Measurements from ENCODE around the gene ELOVL6. TPM values are rescaled to one million over a fixed set of nuclear protein-coding genes. Genes with fewer than 3 reads are reported as not detected.

ELOVL6 gene
- total RNA-seq, 1 experiment from 2014 or later, result 11.9 TPM

- Histone ChIP-seq H3K27me3 (replicated peaks) (no peaks in the 10 kb centered on the region), H3K36me3 (no peaks in the 10 kb centered on the region), H3K27ac (no peak overlapping the region), H3K9me3 (replicated peaks) (no peaks in the 10 kb centered on the region), H3K4me1 (replicated peaks) (no peaks in the 10 kb centered on the region), H3K4me3 (no peak overlapping the region)
- DNase-seq (ENCODE audit: low read depth in 1 of 2, low spot score in 2 of 2), result peak in 1 of 2 experiments; percentile 28
Observed at GRCh38 chr4:110211007-110211769, 12.8 kb upstream of the ELOVL6 start.

GRCh38 chr4:110208419-110208818 is 10.0 kb upstream of the ELOVL6 start:
- H3K4me3 ChIP-seq, result no peak overlapping the region
- no peaks in the 10 kb centered on the region for H3K4me1 ChIP-seq (replicated peaks)
- no peaks in the 10 kb centered on the region for H3K9me3 ChIP-seq (replicated peaks)
- DNase-seq (ENCODE audit: low read depth in 1 of 2, low spot score in 2 of 2), result no peak
- no peaks in the 10 kb centered on the region for H3K36me3 ChIP-seq
- H3K27ac ChIP-seq, result no peak overlapping the region
- no peaks in the 10 kb centered on the region for H3K27me3 ChIP-seq (replicated peaks)

- Histone ChIP-seq H3K4me1 (replicated peaks) (no peaks in the 10 kb centered on the region), H3K27ac (no peak overlapping the region), H3K36me3 (no peaks in the 10 kb centered on the region), H3K4me3 (no peak overlapping the region), H3K9me3 (replicated peaks) (no peaks in the 10 kb centered on the region), H3K27me3 (replicated peaks) (no peaks in the 10 kb centered on the region)
- no peak for DNase-seq (ENCODE audit: low read depth in 1 of 2, low spot score in 2 of 2)
Observed at GRCh38 chr4:110207233-110207632, 8.8 kb upstream of the ELOVL6 start.

GRCh38 chr4:110202024-110202423 is 3.6 kb upstream of the ELOVL6 start:
- no peak overlapping the region for H3K4me3 ChIP-seq
- no peak for DNase-seq (ENCODE audit: low read depth in 1 of 2, low spot score in 2 of 2)
- H3K27ac ChIP-seq, result no peak overlapping the region
- H3K27me3 ChIP-seq (replicated peaks), result no peaks in the 10 kb centered on the region
- no peaks in the 10 kb centered on the region; the same call in 1 of the 2 replicates for H3K36me3 ChIP-seq
- H3K9me3 ChIP-seq (replicated peaks), result no peaks in the 10 kb centered on the region
- no peaks in the 10 kb centered on the region for H3K4me1 ChIP-seq (replicated peaks)

GRCh38 chr4:110201502-110201901 is 3.1 kb upstream of the ELOVL6 start:
- no peak overlapping the region for H3K4me3 ChIP-seq
- no peak overlapping the region for H3K27ac ChIP-seq
- H3K9me3 ChIP-seq (replicated peaks), result no peaks in the 10 kb centered on the region
- no peak for DNase-seq (ENCODE audit: low read depth in 1 of 2, low spot score in 2 of 2)
- H3K27me3 ChIP-seq (replicated peaks), result no peaks in the 10 kb centered on the region
- no peaks in the 10 kb centered on the region for H3K4me1 ChIP-seq (replicated peaks)
- H3K36me3 ChIP-seq, result peaks cover 5% of the 10 kb centered on the region; the same call in 1 of the 2 replicates

GRCh38 chr4:110200689-110201088 is 2.3 kb upstream of the ELOVL6 start:
- H3K27ac ChIP-seq, result no peak overlapping the region
- DNase-seq (ENCODE audit: low read depth in 1 of 2, low spot score in 2 of 2), result no peak
- H3K9me3 ChIP-seq (replicated peaks), result no peaks in the 10 kb centered on the region
- H3K27me3 ChIP-seq (replicated peaks), result no peaks in the 10 kb centered on the region
- H3K4me1 ChIP-seq (replicated peaks), result peaks cover 3% of the 10 kb centered on the region
- peaks cover 10% of the 10 kb centered on the region for H3K36me3 ChIP-seq
- no peak overlapping the region for H3K4me3 ChIP-seq

- peak overlapping the region; percentile 82 for H3K4me3 ChIP-seq
- DNase-seq (ENCODE audit: low read depth in 1 of 2, low spot score in 2 of 2), result peak in 1 of 2 experiments; percentile 27
- H3K9me3 ChIP-seq (replicated peaks), result no peaks in the 10 kb centered on the region
- peaks cover 11% of the 10 kb centered on the region for H3K4me1 ChIP-seq (replicated peaks)
- peaks cover 13% of the 10 kb centered on the region for H3K36me3 ChIP-seq
- no peak overlapping the region for H3K27ac ChIP-seq
- H3K27me3 ChIP-seq (replicated peaks), result no peaks in the 10 kb centered on the region
Observed at GRCh38 chr4:110198049-110198434, 373 bp downstream of the ELOVL6 start.

GRCh38 chr4:110197529-110198042 is 829 bp downstream of the ELOVL6 start:
- peak; percentile 43 to 52 for DNase-seq (ENCODE audit: low read depth in 1 of 2, low spot score in 2 of 2)
- H3K27ac ChIP-seq, result 0 out of 2 replicates have a peak overlapping the region, but pooled peaks have one; percentile 66

GRCh38 chr4:110196871-110197528 is 1.4 kb downstream of the ELOVL6 start:
- Histone ChIP-seq H3K27ac (peak overlapping the region; percentile 66), H3K27me3 (replicated peaks) (no peaks in the 10 kb centered on the region), H3K4me3 (peak overlapping the region; percentile 82), H3K4me1 (replicated peaks) (peaks cover 11% of the 10 kb centered on the region), H3K9me3 (replicated peaks) (no peaks in the 10 kb centered on the region), H3K36me3 (peaks cover 13% of the 10 kb centered on the region)
- peak in 1 of 2 experiments; percentile 67 for DNase-seq (ENCODE audit: low read depth in 1 of 2, low spot score in 2 of 2)

More at GRCh38 chr4:110197529-110198042, 829 bp downstream of the ELOVL6 start:
- H3K27me3 ChIP-seq (replicated peaks), result no peaks in the 10 kb centered on the region
- no peaks in the 10 kb centered on the region for H3K9me3 ChIP-seq (replicated peaks)
- H3K36me3 ChIP-seq, result peaks cover 13% of the 10 kb centered on the region
- peaks cover 11% of the 10 kb centered on the region for H3K4me1 ChIP-seq (replicated peaks)
- H3K4me3 ChIP-seq, result peak overlapping the region; percentile 82

- no peaks in the 10 kb centered on the region for H3K9me3 ChIP-seq (replicated peaks)
- peak overlapping the region; percentile 82 for H3K4me3 ChIP-seq
- peak overlapping the region; percentile 66 for H3K27ac ChIP-seq
- H3K4me1 ChIP-seq (replicated peaks), result peaks cover 11% of the 10 kb centered on the region
- H3K27me3 ChIP-seq (replicated peaks), result no peaks in the 10 kb centered on the region
- DNase-seq (ENCODE audit: low read depth in 1 of 2, low spot score in 2 of 2), result peak; percentile 60 to 61
- H3K36me3 ChIP-seq, result peaks cover 13% of the 10 kb centered on the region
Observed at GRCh38 chr4:110196206-110196870, 2.1 kb downstream of the ELOVL6 start.

GRCh38 chr4:110195561-110196205 is 2.7 kb downstream of the ELOVL6 start:
- no peak for DNase-seq (ENCODE audit: low read depth in 1 of 2, low spot score in 2 of 2)
- H3K9me3 ChIP-seq (replicated peaks), result no peaks in the 10 kb centered on the region
- H3K4me1 ChIP-seq (replicated peaks), result peaks cover 11% of the 10 kb centered on the region
- H3K27me3 ChIP-seq (replicated peaks), result no peaks in the 10 kb centered on the region
- peak overlapping the region; percentile 66 for H3K27ac ChIP-seq
- H3K36me3 ChIP-seq, result peaks cover 13% of the 10 kb centered on the region
- peak overlapping the region; percentile 82 for H3K4me3 ChIP-seq

GRCh38 chr4:110193822-110194761 is 4.3 kb downstream of the ELOVL6 start:
- no peaks in the 10 kb centered on the region for H3K9me3 ChIP-seq (replicated peaks)
- H3K36me3 ChIP-seq, result peaks cover 13% of the 10 kb centered on the region
- peak; percentile 62 to 75 for DNase-seq (ENCODE audit: low read depth in 1 of 2, low spot score in 2 of 2)
- no peak overlapping the region for H3K4me3 ChIP-seq
- H3K4me1 ChIP-seq (replicated peaks), result peaks cover 11% of the 10 kb centered on the region
- H3K27ac ChIP-seq, result no peak overlapping the region; the same call in 1 of the 2 replicates
- no peaks in the 10 kb centered on the region for H3K27me3 ChIP-seq (replicated peaks)

Data from SJSA1 (cell line).